HEK293 (cell line): ENCODE results near the gene ZSWIM4.
A peak's percentile ranks its signal among the peaks of the same experiment; 100 is the strongest.

Source experiments
- CTCF ChIA-PET: fragments of 350-600 bp; formaldehyde crosslinking; extraction: SDS; loops from one replicate; lab custom pipeline; 2021; ENCODE audit warnings: antibody characterized with exemption; lab: Yijun Ruan, JAX
- POLR2A ChIA-PET: fragments of 300-600 bp; formaldehyde crosslinking; extraction: SDS; loops from one replicate; lab custom pipeline; 2020; ENCODE audit warnings: antibody characterized with exemption, inconsistent platforms; lab: Yijun Ruan, JAX
- H3K27ac ChIP-seq: fragments of 200-500 bp; sonication (Bioruptor generic); 2 replicates; pipeline ENCODE4 v1.5.1; 2014; ENCODE audit warnings: low read depth, low read length, control low read depth, inconsistent platforms; ENCODE audit errors: extremely low read depth
- H3K36me3 ChIP-seq, 2 experiments: fragments of 200-500 bp in 1 of 2; sonication (Bioruptor generic) in 1 of 2; 1 replicate in 1 of 2; 2 replicates in 1 of 2; pipeline ENCODE4 v1.5.1; 2014 to 2017; ENCODE audit warnings: inconsistent platforms in 2 of 2, low read length in 2 of 2; ENCODE audit not compliant: control insufficient read depth in 2 of 2, insufficient read depth in 1 of 2
- H3K4me1 ChIP-seq: fragments of 200-500 bp; sonication (Bioruptor generic); 2 replicates; pipeline ENCODE4 v1.5.1; 2014; ENCODE audit warnings: mild to moderate bottlenecking, low read length, inconsistent platforms; ENCODE audit not compliant: control insufficient read depth, insufficient read depth
- H3K4me3 ChIP-seq: 2 replicates; pipeline ENCODE4 v1.5.1; 2011; ENCODE audit warnings: low read depth, mild to moderate bottlenecking, control low read depth, low read length, moderate library complexity
- H3K9me3 ChIP-seq: fragments of 200-500 bp; sonication (Bioruptor generic); 2 replicates; pipeline ENCODE4 v1.5.1; 2014; ENCODE audit warnings: low read depth, low read length, inconsistent platforms; ENCODE audit not compliant: control insufficient read depth, insufficient read depth
- EGR2 ChIP-seq: fragments of 450-650 bp; formaldehyde crosslinking; IDR thresholded peaks from 2 replicates; pipeline ENCODE4 v1.5.1; 2016; ENCODE audit warnings: low read depth, missing biosample characterization, missing genetic modification characterization
- PRDM10 ChIP-seq: fragments of 450-650 bp; formaldehyde crosslinking; IDR thresholded peaks from 2 replicates; pipeline ENCODE4 v1.5.1; 2016; ENCODE audit warnings: missing biosample characterization, missing genetic modification characterization
- SETDB1 ChIP-seq: IDR thresholded peaks from one replicate; pipeline ENCODE4 v1.6.1; 2017; ENCODE audit warnings: mild to moderate bottlenecking, low read length, moderate library complexity, mixed read lengths; ENCODE audit not compliant: insufficient read length
- ZFHX2 ChIP-seq: fragments of 450-650 bp; formaldehyde crosslinking; conservative IDR thresholded peaks from 2 replicates; pipeline ENCODE4 v1.5.1; 2016; ENCODE audit warnings: missing biosample characterization, missing genetic modification characterization
- ZFP69B ChIP-seq: fragments of 450-650 bp; formaldehyde crosslinking; IDR thresholded peaks from 2 replicates; pipeline ENCODE4 v1.5.1; 2016; ENCODE audit warnings: missing biosample characterization, missing genetic modification characterization
- ZNF155 ChIP-seq: fragments of 450-650 bp; formaldehyde crosslinking; IDR thresholded peaks from 2 replicates; pipeline ENCODE4 v1.5.1; 2016; ENCODE audit warnings: missing biosample characterization, missing genetic modification characterization
- ZNF248 ChIP-seq: fragments of 450-650 bp; formaldehyde crosslinking; IDR thresholded peaks from 2 replicates; pipeline ENCODE4 v1.5.1; 2017; ENCODE audit warnings: missing biosample characterization, missing genetic modification characterization
- ZNF280D ChIP-seq: fragments of 450-650 bp; formaldehyde crosslinking; IDR thresholded peaks from 2 replicates; pipeline ENCODE4 v1.5.1; 2016; ENCODE audit warnings: missing biosample characterization, missing genetic modification characterization
- ZNF366 ChIP-seq: fragments of 450-650 bp; formaldehyde crosslinking; conservative IDR thresholded peaks from 2 replicates; pipeline ENCODE4 v1.5.1; 2016; ENCODE audit warnings: missing biosample characterization, missing genetic modification characterization
- ZNF555 ChIP-seq: fragments of 450-650 bp; formaldehyde crosslinking; conservative IDR thresholded peaks from 2 replicates; pipeline ENCODE4 v1.5.1; 2017; ENCODE audit warnings: missing biosample characterization, mild to moderate bottlenecking, missing genetic modification characterization, inconsistent platforms
- ZNF580 ChIP-seq: fragments of 450-650 bp; formaldehyde crosslinking; IDR thresholded peaks from 2 replicates; pipeline ENCODE4 v1.5.1; 2016; ENCODE audit warnings: missing biosample characterization, missing genetic modification characterization
- ZNF596 ChIP-seq: fragments of 450-650 bp; IDR thresholded peaks from 2 replicates; pipeline ENCODE4 v1.5.0; 2018; ENCODE audit warnings: missing biosample characterization, mild to moderate bottlenecking, missing genetic modification characterization, moderate library complexity
- ZNF670 ChIP-seq: fragments of 450-650 bp; formaldehyde crosslinking; IDR thresholded peaks from 2 replicates; pipeline ENCODE4 v1.5.1; 2016; ENCODE audit warnings: missing biosample characterization, missing genetic modification characterization, low read depth

Gene ZSWIM4

GRCh38 chr19:13812544-13812943 lies 17.3 kb downstream of the ZSWIM4 start (continued):
- no peak for TF ChIP-seq ZNF155
- TF ChIP-seq SETDB1: no peak
- TF ChIP-seq PRDM10 (tag by site-specific recombination): no peak
- TF ChIP-seq ZNF248 (tag by site-specific recombination): no peak
- no peak for TF ChIP-seq ZNF555 (tag by site-specific recombination)
- TF ChIP-seq ZNF596 (tag by site-specific recombination): no peak
- TF ChIP-seq ZNF670 (tag by site-specific recombination): no peak

GRCh38 chr19:13813147-13813546 lies 17.9 kb downstream of the ZSWIM4 start:
- Histone ChIP-seq H3K4me1 (no peaks in the 10 kb centered on the region), H3K4me3 (no peak overlapping the region), H3K9me3 (no peaks in the 10 kb centered on the region), H3K27ac (no peak overlapping the region), H3K36me3 (peaks cover 5 to 40% of the 10 kb centered on the region in 2 experiments; a peak in 2 of 3 replicates)
- TF ChIP-seq ZNF366 (tag by site-specific recombination) (peak; percentile 45; the same call in 1 of the 2 replicates), ZNF580 (tag by site-specific recombination) (peak; percentile 82), ZNF248 (tag by site-specific recombination) (no peak), ZNF280D (tag by site-specific recombination) (peak; percentile 87)
- ChIA-PET CTCF (interaction anchor here (0.6 to 1.6 kb wide), 2 partner anchors 8 to 49 kb away, joined by 3 to 5 read pairs; no protein-coding TSS in a partner anchor), POLR2A (interaction anchor here (1.5 kb wide), 1 partner anchor 39 kb away, joined by 4 read pairs; the partner anchor contains the start of gene C19orf53)

GRCh38 chr19:13814550-13814949 lies 19.3 kb downstream of the ZSWIM4 start:
- CTCF ChIA-PET: interaction anchor here (0.7 to 1.6 kb wide), 2 partner anchors 13 to 48 kb away, joined by 4 to 5 read pairs; no protein-coding TSS in a partner anchor
- Histone ChIP-seq H3K36me3 (peaks cover 2 to 31% of the 10 kb centered on the region in 2 experiments; a peak in 2 of 3 replicates), H3K4me1 (no peaks in the 10 kb centered on the region), H3K9me3 (no peaks in the 10 kb centered on the region)
- POLR2A ChIA-PET: no interaction called here
- TF ChIP-seq EGR2: peak; percentile 81
- no peak for TF ChIP-seq ZFP69B (tag by site-specific recombination)
- TF ChIP-seq ZFHX2 (tag by site-specific recombination): peak; percentile 66
- TF ChIP-seq, all 188 proteins: peak for 2
- no peak overlapping the region for H3K27ac ChIP-seq
- H3K4me3 ChIP-seq: no peak overlapping the region
